ENCODE data around the gene CEL.
"Not testable (repeated sequence)": the region's sequence is repeated elsewhere in the genome, so short reads cannot be mapped to it uniquely, and the experiment has no call there.

Gene CEL

GRCh38 chr9:133048595-133048994 lies 13.2 kb upstream of the CEL start:
- DNase-seq, result peak; percentile 47

DNA sequence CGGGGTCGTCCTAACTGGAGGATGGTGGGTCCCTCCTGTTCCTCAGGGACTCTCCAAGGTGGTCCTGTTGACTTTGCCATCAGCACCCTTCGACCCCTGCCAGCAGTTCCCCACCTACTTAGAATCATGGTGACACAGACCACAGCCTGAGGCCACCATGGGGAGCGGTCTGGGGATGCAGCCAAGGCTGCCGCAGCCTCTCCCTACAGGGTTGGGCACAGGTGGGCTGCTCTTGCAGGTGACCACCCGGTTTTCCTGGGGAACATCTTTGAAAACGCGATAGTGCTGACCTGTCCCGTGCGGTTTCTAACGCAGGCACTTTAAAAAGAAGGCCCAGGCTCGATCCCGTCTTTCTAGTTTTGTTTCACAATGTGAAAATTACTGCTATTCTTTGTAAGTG lies 12.7 kb upstream of the CEL start:
- no peak for DNase-seq

DNA sequence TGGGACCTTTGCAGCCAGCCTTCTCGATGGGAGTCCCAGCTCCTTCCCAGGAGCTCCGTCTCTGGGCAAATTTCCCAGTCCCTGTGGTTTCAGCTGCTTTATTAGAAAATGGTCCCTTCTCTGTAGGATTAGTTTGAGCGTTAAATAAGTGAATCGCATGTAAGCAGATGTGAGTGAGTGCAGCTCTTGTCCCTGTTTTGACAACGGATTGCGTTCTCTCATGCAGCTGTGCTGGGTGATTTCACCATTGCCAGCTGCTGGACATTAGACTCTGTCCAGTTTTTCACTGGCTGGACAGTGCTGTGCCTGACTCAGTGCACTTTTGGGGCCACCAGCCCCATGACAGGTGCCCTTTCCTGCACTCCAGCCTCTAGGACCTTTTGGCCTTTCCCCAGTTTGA lies 11.6 kb upstream of the CEL start:
- DNase-seq, result no peak

DNA sequence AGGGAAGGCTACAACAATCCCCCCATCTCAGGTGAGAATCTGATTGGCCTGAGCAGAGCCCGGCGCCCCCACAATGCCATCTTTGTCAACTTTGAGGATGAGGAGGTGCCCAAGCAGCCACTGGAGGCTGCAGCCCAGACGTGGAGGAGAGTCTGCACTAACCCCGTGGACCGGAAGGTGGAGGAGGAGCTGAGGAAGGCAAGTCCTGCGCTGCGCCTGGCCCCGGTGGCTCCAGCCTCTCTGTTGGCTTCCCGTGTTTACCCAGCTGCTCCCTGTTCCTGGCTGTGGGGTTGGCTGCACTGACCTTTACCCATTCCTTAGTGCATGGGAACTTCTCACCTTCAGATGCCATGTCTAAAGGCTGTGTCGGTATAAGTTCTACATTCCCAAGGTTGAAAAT lies 11.0 kb upstream of the CEL start:
- no peak for DNase-seq

- no peak for DNase-seq
Observed at GRCh38 chr9:133051281-133051900, 10.4 kb upstream of the CEL start.

DNA sequence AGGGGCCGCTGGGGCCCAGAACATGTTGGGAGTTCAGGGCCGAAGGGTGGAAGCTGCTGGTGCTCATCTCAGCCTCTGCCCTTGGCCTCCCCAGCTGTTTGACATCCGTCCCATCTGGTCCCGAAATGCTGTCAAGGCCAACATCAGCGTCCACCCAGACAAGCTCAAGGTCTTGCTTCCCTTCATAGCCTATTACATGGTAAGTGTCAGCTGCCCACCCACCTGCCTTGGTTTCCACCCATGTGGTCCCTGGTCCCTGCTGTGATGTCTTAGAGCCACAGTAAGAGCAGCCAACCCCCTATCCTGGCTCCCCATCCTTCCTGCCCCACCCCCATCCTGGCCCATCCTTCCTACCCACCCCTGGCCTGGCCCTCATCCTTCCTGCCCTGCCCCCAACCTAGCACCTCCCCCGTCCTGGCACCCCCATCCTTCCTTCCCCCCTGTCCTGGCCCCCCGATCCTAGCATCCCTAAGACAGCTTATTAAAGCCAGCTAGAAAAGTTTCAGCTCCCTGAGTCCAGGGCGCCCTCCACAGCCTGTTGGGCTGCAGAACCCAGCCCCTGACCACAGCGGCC lies 9.7 kb upstream of the CEL start:
- DNase-seq, result no peak

- DNase-seq, result no peak
Observed at GRCh38 chr9:133054194-133054890, 7.4 kb upstream of the CEL start.

GRCh38 chr9:133054966-133055365 lies 6.8 kb upstream of the CEL start:
- DNase-seq, result no peak

DNA sequence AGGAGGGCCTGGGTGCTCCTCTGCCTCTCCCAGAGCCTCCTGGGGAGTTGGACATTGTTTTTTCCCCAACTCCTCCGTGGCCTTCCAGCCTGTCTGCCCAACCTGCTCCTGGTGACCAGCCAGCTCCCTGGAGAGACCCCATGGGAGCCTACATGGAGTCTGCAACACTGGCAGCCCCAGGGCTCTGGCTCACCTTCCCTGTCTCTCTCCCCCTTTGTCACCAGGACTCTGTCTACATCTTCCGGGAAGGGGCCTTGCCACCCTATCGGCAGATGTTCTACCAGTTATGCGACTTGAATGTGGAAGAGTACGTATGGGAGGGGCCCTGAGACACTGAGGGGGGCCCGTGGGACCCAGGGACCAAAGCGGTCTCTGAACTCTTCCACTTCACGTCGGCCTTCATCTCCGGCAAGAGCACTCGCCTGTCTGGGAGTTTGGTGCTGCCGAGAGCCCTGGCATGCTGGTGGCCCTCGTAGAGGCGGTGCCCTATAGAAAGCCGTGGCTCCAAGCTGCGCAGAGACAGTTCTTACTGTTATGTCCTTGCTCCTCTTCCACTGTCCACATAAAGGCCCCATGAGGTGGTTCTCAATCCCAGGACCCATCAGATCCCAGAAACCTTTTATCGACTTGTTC lies 5.9 kb upstream of the CEL start:
- no peak for DNase-seq

DNA sequence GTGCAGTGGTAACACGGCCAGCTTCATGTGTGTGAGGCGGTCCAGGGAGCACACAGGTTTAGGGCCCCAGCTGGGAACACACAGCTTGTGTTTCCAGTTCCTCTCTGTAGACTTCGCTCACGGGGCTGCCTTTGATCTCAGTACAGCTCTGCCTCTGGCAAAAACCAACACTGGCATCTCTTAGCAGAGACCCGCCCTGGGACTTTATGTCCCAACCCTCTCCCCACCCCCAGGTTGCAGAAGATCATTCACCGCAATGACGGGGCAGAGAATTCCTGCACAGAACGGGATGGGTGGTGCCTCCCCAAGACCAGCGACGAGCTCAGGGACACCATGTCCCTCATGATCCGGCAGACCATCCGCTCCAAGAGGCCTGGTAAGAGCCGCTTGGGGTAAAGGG lies 5.2 kb upstream of the CEL start:
- no peak for DNase-seq

DNA sequence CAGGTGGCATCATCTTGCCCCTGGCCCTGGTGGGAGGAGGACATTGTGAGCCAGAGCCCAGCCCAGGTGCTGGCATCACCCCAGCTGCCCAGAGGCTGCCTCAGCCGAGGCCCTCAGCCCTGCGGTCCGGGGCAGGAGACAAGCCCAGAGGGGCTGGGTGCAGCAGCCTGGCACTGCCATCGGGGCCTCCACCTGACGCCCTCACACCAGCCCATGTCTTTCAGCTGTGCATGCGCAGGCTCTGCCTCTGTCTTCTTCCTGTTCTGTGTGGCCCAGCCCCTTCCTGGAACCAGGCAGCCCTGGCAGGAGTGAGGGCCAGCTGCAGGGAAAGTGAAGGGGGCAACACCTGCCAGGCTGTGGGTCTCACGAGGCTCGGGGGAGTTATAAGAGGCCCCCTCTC lies 4.8 kb upstream of the CEL start:
- no peak for DNase-seq

DNA sequence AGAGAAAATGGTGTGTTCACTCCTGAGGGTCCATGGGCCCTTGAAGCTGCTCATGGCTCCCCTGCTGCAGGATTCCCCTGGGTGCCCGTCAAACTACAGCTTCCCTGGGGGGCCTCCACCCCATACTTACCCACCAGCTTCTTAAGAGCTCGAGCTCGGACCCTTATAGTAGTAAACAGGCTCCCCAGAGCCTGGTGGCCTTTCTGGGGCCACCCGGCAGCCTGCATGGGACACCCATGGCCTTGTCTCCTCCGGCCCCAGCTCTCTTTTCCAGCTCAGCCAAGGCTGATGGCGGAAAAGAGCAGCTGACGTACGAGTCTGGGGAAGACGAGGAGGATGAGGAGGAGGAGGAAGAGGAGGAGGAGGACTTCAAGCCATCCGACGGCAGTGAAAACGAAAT lies 4.2 kb upstream of the CEL start:
- DNase-seq, result no peak

DNA sequence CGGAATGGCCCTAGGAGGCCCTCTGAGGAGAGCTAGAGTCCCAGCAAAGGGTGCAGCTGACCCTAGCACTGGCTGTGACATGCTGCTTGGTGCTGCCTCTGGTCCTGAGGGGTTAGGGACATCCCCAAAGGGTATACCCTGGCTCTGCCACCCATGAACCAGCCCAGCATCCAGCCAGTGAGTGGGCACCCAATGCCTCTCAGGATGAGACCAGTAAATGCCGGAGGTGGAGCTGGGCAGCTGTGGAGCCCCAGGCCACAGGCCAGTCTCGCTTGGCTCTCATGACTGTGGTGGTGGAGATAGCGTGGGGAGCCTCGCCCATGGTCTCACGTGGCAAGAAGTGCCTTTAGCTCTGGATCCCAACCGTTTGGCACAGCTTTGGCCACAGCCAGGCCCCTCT lies 3.7 kb upstream of the CEL start:
- DNase-seq, result no peak

- no peak for DNase-seq
Observed at GRCh38 chr9:133058550-133059320, 3.0 kb upstream of the CEL start.

DNA sequence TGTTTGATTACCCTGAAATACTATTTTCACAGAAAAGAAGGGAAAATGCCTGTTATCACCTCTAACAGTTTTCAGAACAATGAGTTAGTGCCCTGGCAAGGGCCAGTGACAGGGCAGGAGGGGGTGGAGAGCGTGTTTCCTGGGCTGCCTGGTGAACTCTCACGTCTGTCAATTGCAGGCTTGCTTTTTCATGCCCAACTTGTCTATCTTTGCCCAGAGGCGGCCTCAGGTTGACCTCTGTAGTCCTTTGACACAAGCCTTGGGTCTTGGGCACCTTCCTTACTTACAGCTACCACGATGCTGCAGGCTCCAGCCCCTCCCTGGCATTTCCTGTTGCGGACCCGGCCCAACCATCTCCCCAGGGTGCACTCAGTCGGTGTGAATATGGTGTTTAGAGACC lies 2.2 kb upstream of the CEL start:
- no peak for DNase-seq

GRCh38 chr9:133060417-133060841 lies 1.4 kb upstream of the CEL start:
- no peak for DNase-seq

DNA sequence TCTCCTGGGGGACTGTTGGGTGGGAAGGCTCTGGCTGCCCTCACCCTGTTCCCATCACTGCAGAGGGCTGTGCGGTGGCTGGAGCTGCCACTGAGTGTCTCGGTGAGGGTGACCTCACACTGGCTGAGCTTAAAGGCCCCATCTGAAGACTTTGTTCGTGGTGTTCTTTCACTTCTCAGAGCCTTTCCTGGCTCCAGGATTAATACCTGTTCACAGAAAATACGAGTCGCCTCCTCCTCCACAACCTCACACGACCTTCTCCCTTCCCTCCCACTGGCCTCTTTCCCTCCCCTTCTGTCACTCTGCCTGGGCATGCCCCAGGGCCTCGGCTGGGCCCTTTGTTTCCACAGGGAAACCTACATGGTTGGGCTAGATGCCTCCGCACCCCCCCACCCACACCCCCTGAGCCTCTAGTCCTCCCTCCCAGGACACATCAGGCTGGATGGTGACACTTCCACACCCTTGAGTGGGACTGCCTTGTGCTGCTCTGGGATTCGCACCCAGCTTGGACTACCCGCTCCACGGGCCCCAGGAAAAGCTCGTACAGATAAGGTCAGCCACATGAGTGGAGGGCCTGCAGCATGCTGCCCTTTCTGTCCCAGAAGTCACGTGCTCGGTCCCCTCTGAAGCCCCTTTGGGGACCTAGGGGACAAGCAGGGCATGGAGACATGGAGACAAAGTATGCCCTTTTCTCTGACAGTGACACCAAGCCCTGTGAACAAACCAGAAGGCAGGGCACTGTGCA lies 590 bp upstream of the CEL start:
- not testable (repeated sequence) for DNase-seq

GRCh38 chr9:133062569-133062968 lies 788 bp downstream of the CEL start:
- not testable (repeated sequence) for DNase-seq

DNA sequence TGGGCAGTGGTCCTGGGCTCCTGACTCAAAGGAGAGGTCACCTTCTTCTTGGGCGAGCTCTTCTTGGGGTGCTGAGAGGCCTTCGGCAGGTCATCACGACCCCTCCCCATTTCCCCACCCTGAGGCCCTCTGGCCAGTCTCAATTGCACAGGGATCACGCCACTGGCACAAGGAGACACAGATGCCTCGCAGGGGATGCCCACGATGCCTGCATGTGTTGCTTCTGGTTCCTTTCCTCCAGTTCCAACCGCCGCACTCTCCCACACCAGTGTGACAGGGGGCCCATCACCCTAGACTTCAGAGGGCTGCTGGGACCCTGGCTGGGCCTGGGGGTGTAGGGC lies 1.3 kb downstream of the CEL start:
- no peak for DNase-seq

DNA sequence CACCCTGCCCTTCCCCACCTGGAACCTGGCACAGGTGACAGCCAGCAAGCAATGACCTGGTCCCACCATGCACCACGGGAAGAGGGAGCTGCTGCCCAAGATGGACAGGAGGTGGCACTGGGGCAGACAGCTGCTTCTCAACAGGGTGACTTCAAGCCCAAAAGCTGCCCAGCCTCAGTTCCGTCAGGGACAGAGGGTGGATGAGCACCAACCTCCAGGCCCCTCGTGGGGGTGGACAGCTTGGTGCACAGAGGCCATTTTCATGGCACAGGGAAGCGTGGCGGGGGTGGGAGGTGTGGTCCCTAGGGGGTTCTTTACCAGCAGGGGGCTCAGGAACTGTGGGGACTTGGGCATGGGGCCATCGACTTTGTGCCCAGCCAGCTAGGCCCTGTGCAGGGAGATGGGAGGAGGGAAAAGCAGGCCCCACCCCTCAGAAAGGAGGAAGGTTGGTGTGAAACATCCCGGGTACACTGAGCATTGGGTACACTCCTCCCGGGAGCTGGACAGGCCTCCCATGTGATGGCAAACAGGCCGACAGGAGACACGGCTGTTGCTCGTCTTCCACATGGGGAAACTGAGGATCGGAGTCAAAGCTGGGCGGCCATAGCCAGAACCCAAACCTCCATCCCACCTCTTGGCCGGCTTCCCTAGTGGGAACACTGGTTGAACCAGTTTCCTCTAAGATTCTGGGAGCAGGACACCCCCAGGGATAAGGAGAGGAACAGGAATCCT lies 1.9 kb downstream of the CEL start:
- DNase-seq, result no peak

DNA sequence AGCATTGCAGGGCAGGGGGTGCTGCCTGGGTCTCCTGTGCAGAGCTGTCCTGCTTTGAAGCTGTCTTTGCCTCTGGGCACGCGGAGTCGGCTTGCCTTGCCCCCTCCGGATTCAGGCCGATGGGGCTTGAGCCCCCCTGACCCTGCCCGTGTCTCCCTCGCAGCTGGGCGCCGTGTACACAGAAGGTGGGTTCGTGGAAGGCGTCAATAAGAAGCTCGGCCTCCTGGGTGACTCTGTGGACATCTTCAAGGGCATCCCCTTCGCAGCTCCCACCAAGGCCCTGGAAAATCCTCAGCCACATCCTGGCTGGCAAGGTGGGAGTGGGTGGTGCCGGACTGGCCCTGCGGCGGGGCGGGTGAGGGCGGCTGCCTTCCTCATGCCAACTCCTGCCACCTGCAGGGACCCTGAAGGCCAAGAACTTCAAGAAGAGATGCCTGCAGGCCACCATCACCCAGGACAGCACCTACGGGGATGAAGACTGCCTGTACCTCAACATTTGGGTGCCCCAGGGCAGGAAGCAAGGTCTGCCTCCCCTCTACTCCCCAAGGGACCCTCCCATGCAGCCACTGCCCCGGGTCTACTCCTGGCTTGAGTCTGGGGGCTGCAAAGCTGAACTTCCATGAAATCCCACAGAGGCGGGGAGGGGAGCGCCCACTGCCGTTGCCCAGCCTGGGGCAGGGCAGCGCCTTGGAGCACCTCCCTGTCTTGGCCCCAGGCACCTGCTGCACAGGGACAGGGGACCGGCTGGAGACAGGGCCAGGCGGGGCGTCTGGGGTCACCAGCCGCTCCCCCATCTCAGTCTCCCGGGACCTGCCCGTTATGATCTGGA lies 2.7 kb downstream of the CEL start:
- DNase-seq, result no peak
